ENCODE measurements around the gene STAT3. TPM values are rescaled to one million over a fixed set of nuclear protein-coding genes. Genes with fewer than 3 reads are reported as not detected.
"Not testable (repeated sequence)": the region's sequence is repeated elsewhere in the genome, so short reads cannot be mapped to it uniquely, and the experiment has no call there.

The STAT3 gene
- total RNA-seq, 1 donor = 206 TPM

DNA sequence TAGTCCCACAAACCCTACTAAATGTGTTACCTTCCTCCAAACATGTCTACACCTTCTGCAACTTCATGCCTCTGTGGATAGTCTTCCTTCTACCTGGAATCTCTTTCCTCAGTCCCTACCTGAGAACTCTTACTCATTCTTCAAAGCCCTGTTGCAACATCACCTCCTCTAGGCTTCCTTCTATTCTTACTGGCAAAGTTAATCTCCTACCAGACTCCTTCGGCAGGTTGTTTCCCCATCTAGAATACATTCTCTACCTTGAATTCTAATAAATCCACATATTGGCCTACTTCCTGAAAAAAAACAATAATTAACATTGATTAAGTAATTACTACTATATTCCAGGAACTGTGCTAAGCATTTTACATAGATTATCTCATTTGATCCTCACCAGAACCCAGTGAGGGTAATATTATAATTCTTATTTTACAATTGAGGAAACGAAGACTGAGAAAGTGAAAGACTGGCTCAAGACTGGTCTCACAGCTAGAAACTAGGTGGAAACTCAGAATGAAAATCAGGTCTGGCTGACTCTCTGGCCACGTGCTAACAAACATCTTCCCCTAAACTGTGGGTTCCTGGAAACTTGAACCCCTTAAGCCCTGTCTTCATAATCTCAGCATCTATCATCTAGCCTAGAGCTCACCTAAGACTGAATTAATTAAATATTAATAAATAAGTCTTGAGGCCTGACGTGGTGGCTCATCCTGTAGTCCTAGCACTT is 4.6 kb upstream of the STAT3 start:
- TF ChIP-seq, protein P1, sequence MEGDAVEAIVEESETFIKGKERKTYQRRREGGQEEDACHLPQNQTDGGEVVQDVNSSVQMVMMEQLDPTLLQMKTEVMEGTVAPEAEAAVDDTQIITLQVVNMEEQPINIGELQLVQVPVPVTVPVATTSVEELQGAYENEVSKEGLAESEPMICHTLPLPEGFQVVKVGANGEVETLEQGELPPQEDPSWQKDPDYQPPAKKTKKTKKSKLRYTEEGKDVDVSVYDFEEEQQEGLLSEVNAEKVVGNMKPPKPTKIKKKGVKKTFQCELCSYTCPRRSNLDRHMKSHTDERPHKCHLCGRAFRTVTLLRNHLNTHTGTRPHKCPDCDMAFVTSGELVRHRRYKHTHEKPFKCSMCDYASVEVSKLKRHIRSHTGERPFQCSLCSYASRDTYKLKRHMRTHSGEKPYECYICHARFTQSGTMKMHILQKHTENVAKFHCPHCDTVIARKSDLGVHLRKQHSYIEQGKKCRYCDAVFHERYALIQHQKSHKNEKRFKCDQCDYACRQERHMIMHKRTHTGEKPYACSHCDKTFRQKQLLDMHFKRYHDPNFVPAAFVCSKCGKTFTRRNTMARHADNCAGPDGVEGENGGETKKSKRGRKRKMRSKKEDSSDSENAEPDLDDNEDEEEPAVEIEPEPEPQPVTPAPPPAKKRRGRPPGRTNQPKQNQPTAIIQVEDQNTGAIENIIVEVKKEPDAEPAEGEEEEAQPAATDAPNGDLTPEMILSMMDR (IDR thresholded peaks at IDR 0.05; ENCODE audit: extremely low read depth, low read depth, low read length) = no peak
- Histone ChIP-seq H4K20me1 (ENCODE audit: insufficient read depth, low read length) (no peaks in the 10 kb centered on the region), H3K4me3 (ENCODE audit: insufficient read depth, low read length) (no peak overlapping the region), H3K27ac (ENCODE audit: low read depth, low read length) (no peak overlapping the region), H3K27me3 (ENCODE audit: insufficient read depth, low read length) (no peaks in the 10 kb centered on the region), H3K79me2 (ENCODE audit: insufficient read depth, low read length) (peaks cover 8% of the 10 kb centered on the region), H3K36me3 (ENCODE audit: insufficient read depth, low read length) (no peaks in the 10 kb centered on the region), H3K4me2 (ENCODE audit: insufficient read depth, low read length) (no peak overlapping the region), H2AFZ (ENCODE audit: low read length) (no peak overlapping the region), H3K4me1 (ENCODE audit: insufficient read depth, low read length) (peaks cover 8% of the 10 kb centered on the region), H3K9me3 (ENCODE audit: low read depth, low read length) (no peaks in the 10 kb centered on the region)
- no peak for DNase-seq (ENCODE audit: insufficient read length, low spot score, missing footprints)

DNA sequence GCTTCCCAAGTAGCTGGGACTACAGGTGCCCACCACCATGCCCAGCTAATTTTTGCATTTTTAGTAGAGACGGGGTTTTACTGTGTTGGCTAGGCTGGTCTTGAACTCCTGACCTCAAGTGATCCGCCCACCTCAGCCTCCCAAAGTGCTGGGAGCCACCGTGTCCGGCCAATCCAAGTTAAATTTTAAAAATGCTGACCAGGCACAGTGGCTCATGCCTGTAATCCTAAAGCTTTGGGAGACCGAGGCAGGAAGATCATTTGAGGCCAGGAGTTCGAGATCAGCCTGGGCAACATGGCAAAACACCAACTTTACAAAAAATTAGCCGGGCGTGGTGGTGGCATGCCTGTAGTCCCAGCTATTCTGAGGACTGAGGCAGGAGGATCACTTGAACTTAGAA is 3.2 kb upstream of the STAT3 start:
- not testable (repeated sequence) for H3K36me3 ChIP-seq (ENCODE audit: insufficient read depth, low read length); H3K27ac ChIP-seq (ENCODE audit: low read depth, low read length); DNase-seq (ENCODE audit: insufficient read length, low spot score, missing footprints); H3K4me3 ChIP-seq (ENCODE audit: insufficient read depth, low read length); H3K27me3 ChIP-seq (ENCODE audit: insufficient read depth, low read length); H3K9me3 ChIP-seq (ENCODE audit: low read depth, low read length); H2AFZ ChIP-seq (ENCODE audit: low read length); H3K4me2 ChIP-seq (ENCODE audit: insufficient read depth, low read length)
- peaks cover 16% of the 10 kb centered on the region for H3K4me1 ChIP-seq (ENCODE audit: insufficient read depth, low read length)
- H4K20me1 ChIP-seq (ENCODE audit: insufficient read depth, low read length) = peaks cover 13% of the 10 kb centered on the region
- peaks cover 22% of the 10 kb centered on the region for H3K79me2 ChIP-seq (ENCODE audit: insufficient read depth, low read length)

GRCh38 chr17:42389899-42390298 is 1.7 kb upstream of the STAT3 start:
- peak overlapping the region; percentile 99 for H3K27ac ChIP-seq (ENCODE audit: low read depth, low read length)
- H2AFZ ChIP-seq (ENCODE audit: low read length) = no peak overlapping the region
- H3K36me3 ChIP-seq (ENCODE audit: insufficient read depth, low read length) = no peaks in the 10 kb centered on the region
- no peak overlapping the region for H3K4me3 ChIP-seq (ENCODE audit: insufficient read depth, low read length)
- no peak for DNase-seq (ENCODE audit: insufficient read length, low spot score, missing footprints)
- H3K9me3 ChIP-seq (ENCODE audit: low read depth, low read length) = no peaks in the 10 kb centered on the region
- H3K79me2 ChIP-seq (ENCODE audit: insufficient read depth, low read length) = peaks cover 37% of the 10 kb centered on the region
- TF ChIP-seq, protein P1 (IDR thresholded peaks at IDR 0.05; ENCODE audit: extremely low read depth, low read depth, low read length) = no peak
- H4K20me1 ChIP-seq (ENCODE audit: insufficient read depth, low read length) = peaks cover 18% of the 10 kb centered on the region
- no peak overlapping the region for H3K4me2 ChIP-seq (ENCODE audit: insufficient read depth, low read length)
- H3K4me1 ChIP-seq (ENCODE audit: insufficient read depth, low read length) = peaks cover 19% of the 10 kb centered on the region
- H3K27me3 ChIP-seq (ENCODE audit: insufficient read depth, low read length) = no peaks in the 10 kb centered on the region

GRCh38 chr17:42389135-42389417 is 834 bp upstream of the STAT3 start:
- Histone ChIP-seq H3K4me1 (ENCODE audit: insufficient read depth, low read length) (peaks cover 19% of the 10 kb centered on the region), H3K4me3 (ENCODE audit: insufficient read depth, low read length) (peak overlapping the region; percentile 70), H3K4me2 (ENCODE audit: insufficient read depth, low read length) (peak overlapping the region; percentile 91)

More at GRCh38 chr17:42389135-42389417, 834 bp upstream of the STAT3 start:
- H2AFZ ChIP-seq (ENCODE audit: low read length) = peak overlapping the region; percentile 77
- no peaks in the 10 kb centered on the region for H3K36me3 ChIP-seq (ENCODE audit: insufficient read depth, low read length)
- H3K27me3 ChIP-seq (ENCODE audit: insufficient read depth, low read length) = no peaks in the 10 kb centered on the region
- peaks cover 24% of the 10 kb centered on the region for H4K20me1 ChIP-seq (ENCODE audit: insufficient read depth, low read length)
- peak overlapping the region; percentile 99 for H3K27ac ChIP-seq (ENCODE audit: low read depth, low read length)
- H3K9me3 ChIP-seq (ENCODE audit: low read depth, low read length) = no peaks in the 10 kb centered on the region
- TF ChIP-seq, protein P1 (IDR thresholded peaks at IDR 0.05; ENCODE audit: extremely low read depth, low read depth, low read length) = no peak
- peak; percentile 50 for DNase-seq (ENCODE audit: insufficient read length, low spot score, missing footprints)
- H3K79me2 ChIP-seq (ENCODE audit: insufficient read depth, low read length) = peaks cover 45% of the 10 kb centered on the region

Data from osteoblast (primary cell).